Measurements from ENCODE around the gene BEST3.

DNA sequence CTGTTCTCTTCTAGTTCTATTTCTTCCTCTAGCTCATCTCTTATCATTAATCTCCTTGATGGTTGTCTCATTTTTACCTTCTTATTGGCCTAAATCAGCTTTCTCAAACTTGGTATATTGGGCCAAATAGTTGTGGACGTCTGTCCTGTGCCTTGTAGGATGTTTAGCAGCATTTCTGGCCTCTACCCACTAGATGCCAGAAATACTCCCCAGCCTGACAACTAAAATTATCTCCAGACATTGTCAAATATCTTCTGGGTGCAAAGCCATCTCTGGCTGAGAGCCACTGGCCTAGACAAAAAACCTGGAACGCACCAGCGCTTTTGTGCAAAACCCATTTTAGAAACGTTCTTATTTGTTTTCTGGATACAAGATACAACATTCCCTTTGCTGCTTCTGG, 49.6 kb downstream of the BEST3 start:
- TF ChIP-seq EZH2phosphoT487 (IDR thresholded peaks at IDR 0.05; ENCODE audit: low read length) = no peak
- no peak for TF ChIP-seq EZH2 (optimal IDR thresholded peaks at IDR 0.05; ENCODE audit: low read depth, low read length)

Data from MM.1S (cell line).